ENCODE data around the gene KLHL20.

KLHL20 gene

GRCh38 chr1:173824315-173825081 is 109.7 kb downstream of the KLHL20 start, which contains the start of the genes CENPL and DARS2:
TSS of gene CENPL (minus strand) at chr1:173824883. CDS start at chr1:173811299, 13,584 bp downstream.
TSS of gene DARS2 (plus strand) at chr1:173824673. CDS start at chr1:173825230, 557 bp downstream.
- in situ Hi-C loops (cut with MboI; ENCODE audit: low sequenced_read_pairs) = loop anchor here (25.0 kb wide), 2 partner anchors 387 to 1087 kb away; no protein-coding TSS in a partner anchor

GRCh38 chr1:173827611-173828010 is 112.8 kb downstream of the KLHL20 start:
- in situ Hi-C loops (cut with MboI; ENCODE audit: low sequenced_read_pairs) = loop anchor here (25.0 kb wide), 2 partner anchors 390 to 1090 kb away; no protein-coding TSS in a partner anchor

GRCh38 chr1:173832748-173833147 is 118.0 kb downstream of the KLHL20 start:
- in situ Hi-C loops (cut with MboI; ENCODE audit: low sequenced_read_pairs) = loop anchor here (25.0 kb wide), 2 partner anchors 395 to 1095 kb away; no protein-coding TSS in a partner anchor

Data from HL-60/S4 treated with retinoic acid at 250 ng/mL for 4 days and 3 days (cell line).